ENCODE results near the gene SLC32A1. TPM values are rescaled to one million over a fixed set of nuclear protein-coding genes. Genes with fewer than 3 reads are reported as not detected.

The SLC32A1 gene
- total and polyA plus RNA-seq, 2 of the 13 experiments (the other 11 are each of a cell fraction or from before 2014, with no cell fraction given) = not detected

GRCh38 chr20:38726804-38727606 lies 2.7 kb downstream of the SLC32A1 start (continued):
- TF ChIP-seq, protein P1, sequence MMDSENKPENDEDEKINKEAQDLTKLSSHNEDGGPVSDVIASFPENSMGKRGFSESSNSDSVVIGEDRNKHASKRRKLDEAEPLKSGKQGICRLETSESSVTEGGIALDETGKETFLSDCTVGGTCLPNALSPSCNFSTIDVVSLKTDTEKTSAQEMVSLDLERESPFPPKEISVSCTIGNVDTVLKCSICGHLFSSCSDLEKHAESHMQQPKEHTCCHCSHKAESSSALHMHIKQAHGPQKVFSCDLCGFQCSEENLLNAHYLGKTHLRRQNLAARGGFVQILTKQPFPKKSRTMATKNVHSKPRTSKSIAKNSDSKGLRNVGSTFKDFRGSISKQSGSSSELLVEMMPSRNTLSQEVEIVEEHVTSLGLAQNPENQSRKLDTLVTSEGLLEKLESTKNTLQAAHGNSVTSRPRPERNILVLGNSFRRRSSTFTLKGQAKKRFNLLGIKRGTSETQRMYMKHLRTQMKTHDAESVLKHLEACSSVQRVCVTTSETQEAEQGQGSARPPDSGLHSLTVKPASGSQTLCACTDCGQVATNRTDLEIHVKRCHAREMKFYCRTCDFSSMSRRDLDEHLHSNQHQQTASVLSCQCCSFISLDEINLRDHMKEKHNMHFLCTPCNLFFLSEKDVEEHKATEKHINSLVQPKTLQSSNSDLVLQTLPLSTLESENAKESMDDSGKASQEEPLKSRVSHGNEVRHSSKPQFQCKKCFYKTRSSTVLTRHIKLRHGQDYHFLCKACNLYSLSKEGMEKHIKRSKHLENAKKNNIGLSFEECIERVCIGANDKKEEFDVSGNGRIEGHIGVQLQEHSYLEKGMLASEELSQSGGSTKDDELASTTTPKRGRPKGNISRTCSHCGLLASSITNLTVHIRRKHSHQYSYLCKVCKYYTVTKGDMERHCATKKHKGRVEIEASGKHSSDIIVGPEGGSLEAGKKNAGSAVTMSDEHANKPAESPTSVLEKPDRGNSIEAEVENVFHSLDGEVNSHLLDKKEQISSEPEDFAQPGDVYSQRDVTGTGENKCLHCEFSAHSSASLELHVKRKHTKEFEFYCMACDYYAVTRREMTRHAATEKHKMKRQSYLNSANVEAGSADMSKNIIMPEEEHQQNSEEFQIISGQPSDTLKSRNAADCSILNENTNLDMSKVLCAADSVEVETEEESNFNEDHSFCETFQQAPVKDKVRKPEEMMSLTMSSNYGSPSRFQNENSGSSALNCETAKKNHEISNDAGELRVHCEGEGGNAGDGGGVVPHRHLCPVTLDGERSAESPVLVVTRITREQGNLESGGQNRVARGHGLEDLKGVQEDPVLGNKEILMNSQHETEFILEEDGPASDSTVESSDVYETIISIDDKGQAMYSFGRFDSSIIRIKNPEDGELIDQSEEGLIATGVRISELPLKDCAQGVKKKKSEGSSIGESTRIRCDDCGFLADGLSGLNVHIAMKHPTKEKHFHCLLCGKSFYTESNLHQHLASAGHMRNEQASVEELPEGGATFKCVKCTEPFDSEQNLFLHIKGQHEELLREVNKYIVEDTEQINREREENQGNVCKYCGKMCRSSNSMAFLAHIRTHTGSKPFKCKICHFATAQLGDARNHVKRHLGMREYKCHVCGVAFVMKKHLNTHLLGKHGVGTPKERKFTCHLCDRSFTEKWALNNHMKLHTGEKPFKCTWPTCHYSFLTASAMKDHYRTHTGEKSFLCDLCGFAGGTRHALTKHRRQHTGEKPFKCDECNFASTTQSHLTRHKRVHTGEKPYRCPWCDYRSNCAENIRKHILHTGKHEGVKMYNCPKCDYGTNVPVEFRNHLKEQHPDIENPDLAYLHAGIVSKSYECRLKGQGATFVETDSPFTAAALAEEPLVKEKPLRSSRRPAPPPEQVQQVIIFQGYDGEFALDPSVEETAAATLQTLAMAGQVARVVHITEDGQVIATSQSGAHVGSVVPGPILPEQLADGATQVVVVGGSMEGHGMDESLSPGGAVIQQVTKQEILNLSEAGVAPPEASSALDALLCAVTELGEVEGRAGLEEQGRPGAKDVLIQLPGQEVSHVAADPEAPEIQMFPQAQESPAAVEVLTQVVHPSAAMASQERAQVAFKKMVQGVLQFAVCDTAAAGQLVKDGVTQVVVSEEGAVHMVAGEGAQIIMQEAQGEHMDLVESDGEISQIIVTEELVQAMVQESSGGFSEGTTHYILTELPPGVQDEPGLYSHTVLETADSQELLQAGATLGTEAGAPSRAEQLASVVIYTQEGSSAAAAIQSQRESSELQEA (CRISPR knock-in tag; IDR thresholded peaks at IDR 0.05; ENCODE audit: not compliant biosample characterization) = peak; percentile 4
- TF ChIP-seq CCDC6 (CRISPR knock-in tag; IDR thresholded peaks at IDR 0.05) (no peak), CEBPB (IDR thresholded peaks at IDR 0.05; ENCODE audit: borderline replicate concordance, low read depth, low read length) (no peak), SAFB2 (CRISPR knock-in tag; IDR thresholded peaks at IDR 0.05; ENCODE audit: borderline replicate concordance, low read depth) (no peak), ZNF597 (CRISPR knock-in tag; IDR thresholded peaks at IDR 0.05) (no peak), SP140L (CRISPR knock-in tag; IDR thresholded peaks at IDR 0.05; ENCODE audit: borderline replicate concordance) (no peak), RFX3 (CRISPR knock-in tag; IDR thresholded peaks at IDR 0.05) (no peak), TP53 (CRISPR knock-in tag; conservative IDR thresholded peaks at IDR 0.05) (no peak), LCORL (IDR thresholded peaks at IDR 0.05) (no peak), LCORL (CRISPR knock-in tag; IDR thresholded peaks at IDR 0.05) (no peak), ZNF780A (CRISPR knock-in tag; IDR thresholded peaks at IDR 0.05) (0 out of 2 replicates have a peak, but pooled peaks have one; percentile 3), ZBTB44 (CRISPR knock-in tag; IDR thresholded peaks at IDR 0.05) (no peak), ZNF781 (CRISPR knock-in tag; IDR thresholded peaks at IDR 0.05; ENCODE audit: borderline replicate concordance, not compliant biosample characterization) (no peak), ZNF292 (CRISPR knock-in tag; IDR thresholded peaks at IDR 0.05; ENCODE audit: borderline replicate concordance, low read depth) (no peak)
- TF ChIP-seq, protein P2, sequence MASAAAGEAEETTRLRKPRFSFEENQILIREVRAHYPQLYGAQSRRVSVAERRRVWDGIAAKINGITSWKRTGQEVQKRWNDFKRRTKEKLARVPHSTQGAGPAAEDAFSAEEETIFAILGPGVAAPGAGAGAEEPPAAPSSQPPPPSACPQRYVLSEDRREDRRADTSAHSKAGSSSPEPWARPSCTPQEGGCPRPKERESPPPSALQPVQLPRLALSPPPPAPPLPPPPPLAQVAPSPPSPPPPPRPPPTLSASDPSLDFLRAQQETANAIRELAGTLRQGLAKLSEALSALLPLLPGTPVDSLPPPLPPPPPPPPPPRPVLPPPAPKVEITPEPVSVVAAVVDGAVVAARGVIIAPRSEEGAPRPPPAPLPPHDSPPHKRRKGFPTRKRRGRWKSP (CRISPR knock-in tag; IDR thresholded peaks at IDR 0.05) = no peak
- TF ChIP-seq, protein P3, sequence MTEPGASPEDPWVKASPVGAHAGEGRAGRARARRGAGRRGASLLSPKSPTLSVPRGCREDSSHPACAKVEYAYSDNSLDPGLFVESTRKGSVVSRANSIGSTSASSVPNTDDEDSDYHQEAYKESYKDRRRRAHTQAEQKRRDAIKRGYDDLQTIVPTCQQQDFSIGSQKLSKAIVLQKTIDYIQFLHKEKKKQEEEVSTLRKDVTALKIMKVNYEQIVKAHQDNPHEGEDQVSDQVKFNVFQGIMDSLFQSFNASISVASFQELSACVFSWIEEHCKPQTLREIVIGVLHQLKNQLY (CRISPR knock-in tag; IDR thresholded peaks at IDR 0.05) = no peak
